Liver (tissue), 9 donors: ENCODE data around the gene SELENOI. TPM values are rescaled to one million over a fixed set of nuclear protein-coding genes. Genes with fewer than 3 reads are reported as not detected.

ENCODE experiments used
- DNase-seq: peaks from one replicate; pipeline ENCODE4 v3.0.0-alpha.2; 2017; ENCODE audit warnings: low spot score
- H3K27ac ChIP-seq, 2 donors: one replicate each; pipeline ENCODE4 v1.7.0; 2013; ENCODE audit warnings: inconsistent platforms in 2 of 2, low read length in 2 of 2, control low read depth in 1 of 2, low read depth in 1 of 2, mild to moderate bottlenecking in 1 of 2
- H3K27me3 ChIP-seq, 4 donors: one replicate each; pipeline versions ENCODE4 v1.6.1 to v1.7.0; 2013; ENCODE audit warnings: low read length in 3 of 4, inconsistent platforms in 1 of 4, mild to moderate bottlenecking in 1 of 4, moderate library complexity in 1 of 4; ENCODE audit not compliant: control insufficient read depth in 4 of 4, insufficient read depth in 4 of 4
- H3K36me3 ChIP-seq, 4 donors: one replicate each; pipeline versions ENCODE4 v1.6.1 to v1.7.0; 2013; ENCODE audit warnings: low read length in 3 of 4, mild to moderate bottlenecking in 3 of 4, low read depth in 1 of 4, moderate library complexity in 1 of 4; ENCODE audit not compliant: control insufficient read depth in 4 of 4, insufficient read depth in 3 of 4
- H3K4me1 ChIP-seq, 4 donors: one replicate each; pipeline versions ENCODE4 v1.6.1 to v1.7.0; 2013; ENCODE audit warnings: low read length in 3 of 4, mild to moderate bottlenecking in 3 of 4, moderate library complexity in 1 of 4; ENCODE audit not compliant: control insufficient read depth in 4 of 4, insufficient read depth in 4 of 4
- H3K4me3 ChIP-seq, 3 donors: one replicate each; pipeline versions ENCODE4 v1.6.1 to v1.7.0; 2013; ENCODE audit warnings: low read length in 3 of 3, control low read depth in 1 of 3, low read depth in 1 of 3, mild to moderate bottlenecking in 1 of 3
- H3K9ac ChIP-seq, 2 donors: one replicate each; pipeline ENCODE4 v1.7.0; 2013; ENCODE audit warnings: low read length in 2 of 2, mild to moderate bottlenecking in 2 of 2, moderate library complexity in 2 of 2, control low read depth in 1 of 2, low read depth in 1 of 2
- H3K9me3 ChIP-seq, 4 donors: one replicate each; pipeline versions ENCODE4 v1.6.1 to v1.7.0; 2013; ENCODE audit warnings: low read length in 3 of 4; ENCODE audit not compliant: control insufficient read depth in 4 of 4
- CTCF ChIP-seq: fragments of 150-350 bp; IDR thresholded peaks from 2 replicates; pipeline ENCODE4 v1.5.1; 2017; ENCODE audit warnings: improper control_type of control experiment, low read depth, low read length; ENCODE audit not compliant: missing input control
- EGR1 ChIP-seq, 2 donors: IDR thresholded peaks; 2 replicates each; pipeline ENCODE4 v1.6.1; 2016 to 2018; ENCODE audit warnings: antibody characterized with exemption in 2 of 2, low read depth in 2 of 2
- FOXA1 ChIP-seq: IDR thresholded peaks from 2 replicates; pipeline ENCODE4 v1.6.1; 2016; ENCODE audit warnings: antibody characterized with exemption
- FOXA2 ChIP-seq: IDR thresholded peaks from 2 replicates; pipeline ENCODE4 v1.6.1; 2016; ENCODE audit warnings: antibody characterized with exemption
- GABPA ChIP-seq, 2 donors: IDR thresholded peaks in 1 of 2; conservative IDR thresholded peaks in 1 of 2; 2 replicates each; pipeline ENCODE4 v1.6.1; 2016; ENCODE audit warnings: antibody characterized with exemption in 2 of 2, mild to moderate bottlenecking in 1 of 2, moderate library complexity in 1 of 2
- HNF4A ChIP-seq, 2 donors: conservative IDR thresholded peaks; 2 replicates each; pipeline ENCODE4 v1.6.1; 2016; ENCODE audit warnings: antibody characterized with exemption in 2 of 2, mild to moderate bottlenecking in 2 of 2
- HNF4G ChIP-seq: IDR thresholded peaks from 2 replicates; pipeline ENCODE4 v1.6.1; 2016; ENCODE audit warnings: antibody characterized with exemption
- JUND ChIP-seq, 2 donors: IDR thresholded peaks; 2 replicates each; pipeline ENCODE4 v1.6.1; 2016; ENCODE audit warnings: antibody characterized with exemption in 2 of 2
- MAX ChIP-seq: IDR thresholded peaks from 2 replicates; pipeline ENCODE4 v1.6.1; 2016; ENCODE audit warnings: antibody characterized with exemption
- NR2F2 ChIP-seq: IDR thresholded peaks from 2 replicates; pipeline ENCODE4 v1.6.1; 2016; ENCODE audit warnings: antibody characterized with exemption
- RAD21 ChIP-seq, 2 donors: IDR thresholded peaks; 2 replicates each; pipeline ENCODE4 v1.6.1; 2016; ENCODE audit warnings: antibody characterized with exemption in 2 of 2, mild to moderate bottlenecking in 2 of 2
- RXRA ChIP-seq, 2 donors: IDR thresholded peaks; 2 replicates each; pipeline ENCODE4 v1.6.1; 2017 to 2018; ENCODE audit warnings: antibody characterized with exemption in 2 of 2, mild to moderate bottlenecking in 1 of 2
- SP1 ChIP-seq: IDR thresholded peaks from 2 replicates; pipeline ENCODE4 v1.6.1; 2018; ENCODE audit warnings: antibody characterized with exemption, mild to moderate bottlenecking
- TAF1 ChIP-seq: conservative IDR thresholded peaks from 2 replicates; pipeline ENCODE4 v1.6.1; 2016; ENCODE audit warnings: antibody characterized with exemption, mild to moderate bottlenecking
- YY1 ChIP-seq: IDR thresholded peaks from 2 replicates; pipeline ENCODE4 v1.6.1; 2016; ENCODE audit warnings: antibody characterized with exemption, mild to moderate bottlenecking
- ZBTB33 ChIP-seq: IDR thresholded peaks from 2 replicates; pipeline ENCODE4 v1.6.1; 2016; ENCODE audit warnings: antibody characterized with exemption
- WGBS: extraction: QIAGEN DNeasy Blood & Tissue Kit; methylation state at CpG from one replicate; pipeline ENCODE4 v1.1.7; 2013; 5-methylcytosine and 5-hydroxymethylcytosine counted together
- polyA plus RNA-seq, 2 donors: library from polyadenylated mRNA; stranded (reverse) in 1 of 2; unstranded in 1 of 2; fragments of 200-250 nt in 1 of 2; fragments of >200 nt in 1 of 2; fragmentation: Nextera tagmentation in 1 of 2; extraction: Ambion mirVana in 1 of 2; gene quantifications; one replicate each; pipeline versions ENCODE4 v1.2.1 to v1.2.3, GENCODE V29; 2013 to 2015
- total RNA-seq, 2 donors: library from RNA; depleted of rRNA; stranded (reverse); fragments of >200 nt; gene quantifications; one replicate each; pipeline ENCODE4 v1.2.3, GENCODE V29; 2014
- TF ChIP-seq, protein P1 (sequence below): IDR thresholded peaks from 2 replicates; pipeline ENCODE4 v1.6.1; 2016; ENCODE audit warnings: antibody characterized with exemption
- TF ChIP-seq, protein P2 (sequence below): IDR thresholded peaks from 2 replicates; pipeline ENCODE4 v1.6.1; 2016; ENCODE audit warnings: antibody characterized with exemption, mild to moderate bottlenecking
- donor health status: healthy.
- donor health status: healthy.
- donor health status: healthy.
- donor health status: healthy.
- donor health status: healthy.

The SELENOI gene
- total and polyA plus RNA-seq, 4 donors, result 6.2 to 55.9 (median 17.5) TPM

DNA sequence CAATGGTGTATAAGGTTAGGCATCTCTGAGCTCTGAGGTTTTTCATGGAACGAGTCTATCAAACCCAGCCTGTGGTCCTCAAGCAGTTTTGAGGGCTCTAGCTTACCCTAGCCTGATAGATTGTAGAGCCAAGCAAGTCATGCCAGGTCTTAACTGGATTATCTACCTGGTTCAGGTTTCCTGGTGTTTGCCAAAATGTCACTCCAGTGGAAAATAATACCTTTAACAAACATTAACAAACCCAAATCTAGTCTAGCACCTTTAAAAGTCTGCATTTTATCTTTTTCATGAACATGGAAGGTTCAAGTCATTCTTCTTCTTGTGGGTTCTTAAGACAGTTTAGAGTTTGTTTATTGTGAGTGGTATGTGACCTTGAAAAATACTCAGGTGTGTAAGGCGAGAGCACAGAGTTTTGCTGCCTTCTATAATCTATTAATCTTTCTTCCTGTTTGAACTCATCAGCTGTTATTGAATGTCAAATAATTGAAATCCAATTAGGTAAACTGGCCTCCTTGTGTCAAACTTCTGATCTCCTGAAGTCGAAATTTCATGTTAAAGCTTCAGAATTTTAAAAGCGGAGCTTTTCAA, 14.0 kb downstream of the SELENOI start:
- DNase-seq, result no peak
- Histone ChIP-seq H3K4me1 (peaks cover 0 to 10% (median 3%) of the 10 kb centered on the region in 4 donors), H3K9ac (no peak overlapping the region), H3K9me3 (no peaks in the 10 kb centered on the region), H3K36me3 (peaks cover 0 to 5% (median under 1%) of the 10 kb centered on the region in 4 donors), H3K27me3 (no peaks in the 10 kb centered on the region), H3K4me3 (no peak overlapping the region), H3K27ac (no peak overlapping the region)
- 95% methylated on average over 4 of the region's 4 CpGs for WGBS
- no peak for TF ChIP-seq FOXA1

DNA sequence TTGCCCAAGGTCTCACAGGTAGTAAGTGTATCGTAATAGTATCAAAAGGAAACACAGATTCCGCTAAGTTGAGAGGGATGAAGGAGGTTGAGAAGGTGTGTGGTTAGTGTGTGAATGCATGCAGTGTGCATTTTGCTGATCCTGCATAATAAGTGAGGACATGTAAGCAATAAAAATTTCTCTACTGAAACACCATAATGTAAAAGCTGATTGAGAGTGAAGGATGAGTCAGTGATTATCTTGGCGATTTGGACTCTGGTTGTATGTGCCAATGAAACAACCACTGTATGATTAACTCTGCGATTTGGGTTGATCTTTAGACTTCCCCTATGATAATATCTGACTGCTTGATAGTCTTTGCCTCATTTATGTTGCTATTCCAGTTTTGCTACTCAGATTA, 17.4 kb downstream of the SELENOI start:
- Histone ChIP-seq H3K4me3 (no peak overlapping the region), H3K27me3 (no peaks in the 10 kb centered on the region), H3K9ac (no peak overlapping the region), H3K36me3 (peaks cover 2 to 16% (median 14%) of the 10 kb centered on the region in 4 donors), H3K27ac (peak overlapping the region in 1 of 2 donors; percentile 14), H3K4me1 (peaks cover 0 to 10% (median 3%) of the 10 kb centered on the region in 4 donors), H3K9me3 (no peaks in the 10 kb centered on the region)
- TF ChIP-seq MAX (peak; percentile 46), CTCF (no peak), HNF4A (conservative IDR thresholded peaks at IDR 0.05) (peak; percentile 84 to 93), NR2F2 (no peak), ZBTB33 (peak; percentile 32), RAD21 (IDR thresholded peaks at IDR 0.05) (peak in 1 of 2 donors; percentile 22), TAF1 (no peak), YY1 (peak; percentile 16), GABPA (IDR thresholded peaks at IDR 0.05 in 1 of 2, conservative IDR thresholded peaks at IDR 0.05 in 1 of 2) (no peak), JUND (IDR thresholded peaks at IDR 0.05) (peak; percentile 64 to 91), HNF4G (peak; percentile 51), SP1 (peak; percentile 55), EGR1 (IDR thresholded peaks at IDR 0.05; ENCODE audit: low read depth in 2 of 2) (no peak), FOXA1 (peak; percentile 14), RXRA (IDR thresholded peaks at IDR 0.05) (peak; percentile 15 to 58), FOXA2 (peak; percentile 5)
- TF ChIP-seq, protein P1, sequence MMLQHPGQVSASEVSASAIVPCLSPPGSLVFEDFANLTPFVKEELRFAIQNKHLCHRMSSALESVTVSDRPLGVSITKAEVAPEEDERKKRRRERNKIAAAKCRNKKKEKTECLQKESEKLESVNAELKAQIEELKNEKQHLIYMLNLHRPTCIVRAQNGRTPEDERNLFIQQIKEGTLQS, result no peak
- TF ChIP-seq, protein P2, sequence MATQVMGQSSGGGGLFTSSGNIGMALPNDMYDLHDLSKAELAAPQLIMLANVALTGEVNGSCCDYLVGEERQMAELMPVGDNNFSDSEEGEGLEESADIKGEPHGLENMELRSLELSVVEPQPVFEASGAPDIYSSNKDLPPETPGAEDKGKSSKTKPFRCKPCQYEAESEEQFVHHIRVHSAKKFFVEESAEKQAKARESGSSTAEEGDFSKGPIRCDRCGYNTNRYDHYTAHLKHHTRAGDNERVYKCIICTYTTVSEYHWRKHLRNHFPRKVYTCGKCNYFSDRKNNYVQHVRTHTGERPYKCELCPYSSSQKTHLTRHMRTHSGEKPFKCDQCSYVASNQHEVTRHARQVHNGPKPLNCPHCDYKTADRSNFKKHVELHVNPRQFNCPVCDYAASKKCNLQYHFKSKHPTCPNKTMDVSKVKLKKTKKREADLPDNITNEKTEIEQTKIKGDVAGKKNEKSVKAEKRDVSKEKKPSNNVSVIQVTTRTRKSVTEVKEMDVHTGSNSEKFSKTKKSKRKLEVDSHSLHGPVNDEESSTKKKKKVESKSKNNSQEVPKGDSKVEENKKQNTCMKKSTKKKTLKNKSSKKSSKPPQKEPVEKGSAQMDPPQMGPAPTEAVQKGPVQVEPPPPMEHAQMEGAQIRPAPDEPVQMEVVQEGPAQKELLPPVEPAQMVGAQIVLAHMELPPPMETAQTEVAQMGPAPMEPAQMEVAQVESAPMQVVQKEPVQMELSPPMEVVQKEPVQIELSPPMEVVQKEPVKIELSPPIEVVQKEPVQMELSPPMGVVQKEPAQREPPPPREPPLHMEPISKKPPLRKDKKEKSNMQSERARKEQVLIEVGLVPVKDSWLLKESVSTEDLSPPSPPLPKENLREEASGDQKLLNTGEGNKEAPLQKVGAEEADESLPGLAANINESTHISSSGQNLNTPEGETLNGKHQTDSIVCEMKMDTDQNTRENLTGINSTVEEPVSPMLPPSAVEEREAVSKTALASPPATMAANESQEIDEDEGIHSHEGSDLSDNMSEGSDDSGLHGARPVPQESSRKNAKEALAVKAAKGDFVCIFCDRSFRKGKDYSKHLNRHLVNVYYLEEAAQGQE, result peak; percentile 19
- 60% methylated on average over 4 of the region's 4 CpGs for WGBS
- no peak for DNase-seq
